ENCODE measurements around the gene PDE7B.

PDE7B gene

GRCh38 chr6:135939208-135939591 is 87.7 kb downstream of the PDE7B start:
- DNase-seq, result no peak

- DNase-seq, result no peak
Measured at GRCh38 chr6:135940616-135941167, 89.2 kb downstream of the PDE7B start.

GRCh38 chr6:135941275-135942025 is 89.9 kb downstream of the PDE7B start:
- no peak for DNase-seq

GRCh38 chr6:135944120-135944519 is 92.6 kb downstream of the PDE7B start:
- DNase-seq, result no peak

GRCh38 chr6:135946674-135947073 is 95.2 kb downstream of the PDE7B start:
- DNase-seq, result no peak

- no peak for DNase-seq
Measured at GRCh38 chr6:135950669-135951068, 99.2 kb downstream of the PDE7B start.

GRCh38 chr6:135951169-135951568 is 99.7 kb downstream of the PDE7B start:
- DNase-seq, result no peak

GRCh38 chr6:135953818-135954217 is 102.3 kb downstream of the PDE7B start:
- no peak for DNase-seq

GRCh38 chr6:135955099-135955498 is 103.6 kb downstream of the PDE7B start:
- DNase-seq, result peak; percentile 5

GRCh38 chr6:135962731-135963130 is 111.2 kb downstream of the PDE7B start:
- no peak for DNase-seq

- DNase-seq, result no peak
Measured at GRCh38 chr6:135970750-135971149, 119.2 kb downstream of the PDE7B start.

- no peak for DNase-seq
Measured at GRCh38 chr6:135971351-135971750, 119.8 kb downstream of the PDE7B start.

GRCh38 chr6:135972150-135972549 is 120.6 kb downstream of the PDE7B start:
- no peak for DNase-seq

- no peak for DNase-seq
Measured at GRCh38 chr6:135972586-135972985, 121.1 kb downstream of the PDE7B start.

- DNase-seq, result no peak
Measured at GRCh38 chr6:135974426-135974825, 122.9 kb downstream of the PDE7B start.

- DNase-seq, result no peak
Measured at GRCh38 chr6:135976585-135976984, 125.1 kb downstream of the PDE7B start.

- DNase-seq, result no peak
Measured at GRCh38 chr6:135983093-135983492, 131.6 kb downstream of the PDE7B start.

GRCh38 chr6:135983718-135984343 is 132.3 kb downstream of the PDE7B start:
- DNase-seq, result no peak

- DNase-seq, result no peak
Measured at GRCh38 chr6:135985471-135985870, 134.0 kb downstream of the PDE7B start.

GRCh38 chr6:135987226-135987625 is 135.7 kb downstream of the PDE7B start:
- DNase-seq, result no peak

- DNase-seq, result no peak
Measured at GRCh38 chr6:135990439-135990838, 138.9 kb downstream of the PDE7B start.

- no peak for DNase-seq
Measured at GRCh38 chr6:135990855-135991464, 139.5 kb downstream of the PDE7B start.

- no peak for DNase-seq
Measured at GRCh38 chr6:135992739-135993138, 141.2 kb downstream of the PDE7B start.

- DNase-seq, result no peak
Measured at GRCh38 chr6:135993361-135993760, 141.9 kb downstream of the PDE7B start.

Measured in hematopoietic multipotent progenitor cell treated with erythropoietin and hydrocortisone succinate and interleukin-3 and kit ligand, for 8 days (in vitro differentiated cells).